DMS153 (cell line): ENCODE data around the gene CSPG4.
"Not testable (repeated sequence)": the region's sequence is repeated elsewhere in the genome, so short reads cannot be mapped to it uniquely, and the experiment has no call there.

Experiments used
- DNase-seq: peaks from one replicate; lab custom pipeline; 2025; lab: John Stamatoyannopoulos, UW

The CSPG4 gene

DNA sequence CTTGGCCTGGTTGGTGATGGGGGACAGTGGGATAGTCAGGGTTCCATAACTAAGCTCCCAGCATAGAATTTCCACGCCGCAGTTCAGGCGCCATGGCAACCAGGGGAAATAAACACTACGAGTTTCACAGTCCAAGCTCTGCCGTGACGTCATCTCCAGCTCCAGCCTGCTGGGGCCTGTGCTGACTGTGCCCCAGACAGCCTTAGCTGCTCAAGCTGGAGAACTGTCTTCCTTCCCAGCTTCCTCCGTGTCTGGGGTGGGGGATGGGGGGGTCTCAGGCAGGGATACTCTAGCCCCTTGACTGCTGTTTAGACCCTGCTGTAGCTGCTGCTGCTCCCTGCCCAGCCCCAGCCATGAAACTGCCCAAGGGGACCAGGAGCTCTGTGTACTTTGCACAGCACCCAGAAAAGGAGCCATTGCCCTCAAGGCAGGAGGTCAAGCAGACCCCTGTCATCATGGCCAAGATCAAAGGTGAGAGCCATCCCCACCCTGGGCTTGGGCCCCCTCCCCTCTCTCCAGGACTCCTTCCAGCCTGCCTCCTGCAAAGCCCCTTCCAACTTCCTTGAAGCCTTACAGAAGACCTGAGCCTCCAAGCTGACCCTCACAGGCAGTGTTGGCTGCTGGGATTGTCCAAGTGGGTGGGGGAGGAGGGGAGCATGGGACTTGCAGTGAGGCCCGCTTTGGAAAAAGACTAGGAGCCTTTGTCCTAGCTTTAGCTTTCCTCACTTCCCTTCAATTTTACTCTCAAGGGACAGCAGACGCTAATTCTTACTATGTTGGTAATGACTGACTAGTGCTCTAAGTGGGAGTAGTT, 11.4 kb upstream of the CSPG4 start:
- DNase-seq: no peak

DNA sequence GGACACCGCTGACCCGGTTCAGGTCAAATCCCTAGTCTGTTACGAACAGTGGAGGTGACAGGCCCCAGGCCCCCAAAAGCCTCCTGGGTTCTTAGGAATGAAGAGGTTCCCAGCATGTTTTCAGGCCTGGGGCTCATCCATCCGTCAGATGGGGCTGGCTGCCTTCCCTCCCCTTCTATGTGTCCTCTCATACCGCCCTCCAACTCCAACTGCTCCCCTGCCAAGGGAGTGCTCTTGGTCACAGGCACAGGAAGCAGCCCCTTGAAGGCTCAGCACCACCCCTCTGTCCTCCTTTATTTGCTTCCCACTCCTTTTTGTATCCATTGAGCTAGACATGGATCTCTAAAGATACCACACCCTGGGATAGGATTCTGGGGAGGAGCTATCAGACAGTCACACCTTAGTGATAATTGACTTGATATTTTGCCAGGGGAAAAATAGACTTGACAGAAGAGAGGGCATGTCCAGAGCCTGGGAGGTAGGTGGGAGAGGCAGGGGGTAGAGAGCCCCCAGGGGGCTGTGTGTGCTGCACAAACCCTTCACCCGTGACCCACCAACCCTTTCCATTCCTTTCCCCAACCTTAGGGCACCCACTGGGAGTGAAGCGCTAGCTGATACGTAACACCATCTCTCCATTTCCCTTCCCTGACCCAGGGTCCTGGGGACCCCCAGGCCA, 10.7 kb upstream of the CSPG4 start:
- DNase-seq: no peak

DNA sequence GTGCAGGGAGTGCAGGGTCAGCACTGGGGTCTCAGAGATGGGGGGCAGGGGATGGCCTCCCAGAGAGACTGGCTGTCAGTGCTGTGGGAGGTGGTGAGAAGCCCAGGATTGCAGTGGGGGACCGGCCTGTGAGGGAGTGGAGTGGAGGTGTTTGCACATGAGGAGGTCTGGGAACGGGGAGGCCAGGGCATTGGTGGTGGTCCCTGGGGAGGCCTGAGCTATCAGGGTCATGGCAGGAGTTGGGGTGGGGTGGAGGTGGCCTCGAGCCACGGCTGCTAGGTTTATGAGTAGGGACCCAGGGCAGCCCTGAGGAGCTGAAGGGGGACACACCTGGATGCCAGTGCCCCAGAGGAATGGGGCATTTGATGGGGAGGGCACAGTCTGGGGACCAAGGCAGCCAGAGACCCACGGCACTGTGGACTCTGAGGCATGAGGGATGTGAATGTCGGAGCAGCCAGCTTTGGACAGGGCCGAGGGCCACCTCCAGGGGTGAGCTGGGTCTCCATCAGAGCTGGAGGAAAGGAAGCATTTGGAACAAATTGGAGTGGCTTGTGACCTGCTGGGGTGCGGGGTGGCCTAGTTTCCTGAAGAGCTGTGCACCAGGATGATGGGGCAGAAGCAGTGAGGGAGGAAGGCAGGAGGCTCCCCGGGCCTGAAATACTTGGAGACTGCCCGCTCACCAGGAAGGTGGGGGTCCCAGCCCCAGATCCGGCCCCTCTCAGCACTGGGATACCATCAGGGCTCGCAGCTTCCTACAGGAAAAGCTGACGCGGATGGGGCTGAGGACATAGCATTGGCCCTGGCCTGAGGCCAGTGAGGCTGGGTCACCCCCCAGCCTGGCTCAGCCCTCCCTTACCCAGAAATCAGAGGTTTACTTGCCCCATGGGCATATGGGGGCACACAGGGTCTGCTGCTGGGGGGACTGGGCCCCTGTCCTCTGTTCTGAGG, 9.5 kb upstream of the CSPG4 start:
- DNase-seq: no peak

DNA sequence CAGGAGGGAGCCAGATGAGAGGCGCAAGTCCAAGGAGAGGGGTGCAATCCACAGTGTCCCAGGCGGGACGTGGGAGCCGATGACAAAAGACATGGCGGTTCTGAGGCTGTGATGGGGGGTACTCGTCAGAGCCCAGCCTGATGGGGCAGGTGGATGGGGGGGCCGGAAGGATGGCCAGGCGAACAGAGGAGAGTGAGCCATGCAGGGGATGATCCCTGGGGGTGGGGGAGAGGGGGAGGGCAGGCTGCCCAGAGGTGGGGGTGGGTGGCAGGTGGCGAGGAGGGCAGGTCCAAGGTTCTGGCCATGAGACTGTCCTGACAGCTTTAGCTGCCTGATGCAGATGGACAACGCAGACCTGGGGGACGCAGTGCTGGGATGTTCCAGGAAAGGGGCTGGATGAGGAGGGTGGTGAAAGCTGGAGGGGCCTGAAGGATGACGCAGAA, 8.9 kb upstream of the CSPG4 start:
- DNase-seq: no peak

DNA sequence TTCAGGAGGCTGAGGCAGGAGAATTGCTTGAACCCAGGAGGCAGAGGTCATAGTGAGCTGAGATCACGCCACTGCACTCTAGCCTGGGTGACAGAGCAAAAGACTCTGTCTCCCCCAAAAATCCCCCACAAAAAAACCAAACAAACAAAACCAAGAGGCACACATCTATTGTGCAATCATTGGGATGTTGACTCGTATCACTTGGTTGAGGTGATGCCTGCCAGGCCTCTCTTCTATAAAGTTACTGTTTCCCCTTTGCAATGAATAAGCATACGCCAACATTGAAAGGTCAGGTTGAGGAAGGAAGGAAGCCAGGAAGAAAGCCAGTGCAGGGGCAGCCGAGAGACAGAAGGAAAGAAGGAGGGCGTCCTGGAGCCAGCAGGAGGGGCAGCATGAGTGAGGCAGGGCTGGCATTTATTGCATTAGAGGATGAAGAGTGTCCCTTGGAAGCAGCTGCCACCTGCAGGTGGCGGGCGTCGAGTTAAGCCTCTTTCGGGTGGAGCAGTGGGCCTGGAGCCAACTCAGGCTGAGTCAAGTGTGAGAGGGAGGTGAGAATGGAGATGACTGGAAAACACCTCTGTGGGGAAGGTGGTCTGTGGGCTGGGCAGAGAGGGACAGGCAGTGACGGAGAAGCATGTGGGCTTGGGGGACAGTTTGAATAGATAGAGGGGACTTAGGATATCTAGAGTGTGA, 8.3 kb upstream of the CSPG4 start:
- DNase-seq: peak; percentile 52

DNA sequence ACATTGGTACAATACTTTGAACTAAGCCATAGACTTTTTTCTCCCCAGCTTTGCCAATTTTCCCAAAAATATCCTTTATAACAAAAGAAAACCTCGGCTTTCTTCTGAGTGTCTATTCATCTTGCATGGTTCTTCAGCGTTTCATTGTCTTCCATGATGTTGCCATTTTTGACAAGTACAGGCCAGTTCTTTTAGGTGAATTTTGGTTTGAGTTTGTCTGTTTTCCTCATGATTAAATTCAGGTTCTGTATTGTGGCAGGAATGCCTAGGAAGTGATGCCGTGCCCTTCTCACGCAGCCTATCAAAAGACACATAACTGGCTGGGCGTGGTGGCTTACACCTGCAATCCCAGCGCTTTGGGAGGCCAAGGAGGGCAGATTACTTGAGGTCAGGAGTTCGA, 7.6 kb upstream of the CSPG4 start:
- DNase-seq: no peak

DNA sequence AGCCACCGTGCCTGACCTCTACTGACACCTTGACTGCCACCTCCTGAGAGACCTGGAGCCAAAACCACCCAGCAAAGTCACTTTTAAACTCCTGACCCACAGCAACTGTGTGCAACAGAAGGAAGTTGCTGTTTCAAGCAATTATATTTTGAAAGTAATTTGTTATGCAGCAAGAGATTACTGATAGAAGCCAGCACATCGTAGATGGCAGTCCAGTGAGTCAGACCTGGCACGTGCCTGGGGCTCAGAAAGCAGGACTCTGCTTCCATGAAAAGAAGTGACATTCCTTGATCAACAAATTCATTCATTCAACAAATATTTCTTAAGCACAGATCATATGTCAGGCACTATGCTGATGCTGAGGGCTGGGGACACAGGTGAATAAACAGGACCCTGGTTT, 5.7 kb upstream of the CSPG4 start:
- DNase-seq: no peak

DNA sequence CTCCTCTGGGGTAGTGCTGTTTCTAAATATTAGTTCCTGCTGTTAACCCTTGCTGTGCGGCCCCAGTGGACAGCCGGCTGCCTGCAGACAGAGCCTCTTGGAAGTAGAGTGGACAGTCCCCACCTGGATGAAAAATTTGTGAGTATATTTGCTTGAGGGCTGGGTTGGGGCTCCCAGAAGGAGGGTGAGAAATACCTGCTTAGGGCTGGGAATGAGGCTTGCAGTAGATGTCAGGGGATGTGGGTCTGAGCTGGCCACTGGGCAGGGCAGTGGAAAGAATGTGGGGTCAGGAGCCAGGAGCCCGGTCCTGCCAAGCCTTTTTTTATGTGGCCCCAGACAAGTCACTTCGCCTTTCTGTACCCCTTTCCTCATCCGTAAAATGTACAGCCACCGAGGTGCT, 4.4 kb upstream of the CSPG4 start:
- DNase-seq: not testable (repeated sequence)

DNA sequence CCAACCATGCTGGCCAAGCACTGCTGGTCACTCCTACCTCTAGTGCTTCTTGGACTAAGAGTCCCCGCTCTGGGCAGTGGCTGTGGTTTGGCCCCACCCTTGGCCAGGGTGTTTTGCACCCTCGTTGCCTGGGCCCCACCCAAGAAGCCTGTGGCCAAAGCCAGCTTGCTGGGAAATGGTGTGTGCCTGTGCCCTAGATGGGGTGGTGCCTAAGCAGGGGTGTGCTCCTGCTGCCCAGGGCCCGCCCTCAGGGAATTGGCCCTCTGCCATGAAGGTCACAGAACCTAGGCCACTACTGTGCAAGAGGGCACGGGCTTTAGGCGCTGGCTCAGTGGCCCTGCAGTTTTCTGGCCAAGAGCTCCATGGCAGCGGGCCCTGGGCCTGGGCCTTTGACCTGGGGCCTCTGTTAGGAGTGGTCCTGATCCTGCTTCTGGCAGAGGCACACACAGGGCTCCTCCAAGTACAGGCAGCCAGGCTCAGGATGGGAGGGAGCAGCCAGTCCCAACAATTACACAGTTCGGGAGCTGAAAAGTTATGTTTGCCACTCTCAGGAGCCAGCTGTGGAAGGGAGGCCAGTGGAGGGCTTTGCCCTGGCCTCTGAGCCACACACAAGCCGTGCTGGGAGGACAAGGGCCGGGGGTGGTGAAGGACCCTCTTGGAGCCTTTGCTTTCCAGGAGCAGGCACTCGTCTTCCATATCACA, 3.8 kb upstream of the CSPG4 start:
- not testable (repeated sequence) for DNase-seq

DNA sequence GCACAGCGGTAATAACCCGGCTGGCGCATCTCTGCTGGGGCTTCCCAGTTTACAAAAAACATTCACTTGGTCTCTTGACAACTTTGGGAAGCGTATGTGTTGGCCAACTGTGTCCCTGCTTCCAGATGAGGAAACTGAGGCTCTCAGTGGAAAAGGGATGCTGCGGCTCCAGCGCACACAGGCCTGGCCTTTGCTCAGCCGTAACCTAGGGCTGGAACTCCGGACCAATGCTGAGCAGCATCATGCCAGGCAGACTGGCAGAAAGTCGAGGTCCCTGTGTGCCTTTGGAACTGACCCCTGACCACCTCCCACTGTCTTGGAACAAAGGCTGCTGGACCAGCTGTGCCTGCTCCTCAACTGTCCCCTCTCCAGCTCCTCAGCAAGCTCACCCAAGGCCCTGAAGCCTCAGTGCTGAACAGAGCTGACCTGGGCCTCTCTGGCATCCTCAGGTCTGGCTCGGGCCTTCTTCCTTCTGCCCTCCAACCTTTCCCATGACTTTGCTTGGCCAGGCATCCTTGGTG, 2.7 kb upstream of the CSPG4 start:
- DNase-seq: not testable (repeated sequence)

DNA sequence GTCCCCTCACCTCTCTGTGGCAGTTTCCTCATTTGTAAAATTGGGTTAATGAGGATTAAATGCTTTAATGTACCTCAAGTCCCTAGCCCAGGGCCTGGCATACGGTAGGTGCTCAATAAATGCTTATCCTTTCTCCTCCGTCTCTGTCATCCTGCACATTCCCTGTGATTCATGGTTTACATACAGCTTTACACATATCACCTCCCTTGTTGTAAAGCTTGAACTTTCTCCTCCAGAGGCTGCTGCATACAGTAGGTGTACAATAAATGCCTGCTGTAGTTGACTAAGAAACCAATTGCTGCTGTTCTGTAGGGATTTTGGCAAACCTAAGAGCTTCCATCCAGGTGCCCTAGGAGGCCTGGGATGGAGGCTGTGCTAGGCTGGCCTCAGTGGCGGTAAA, 1.5 kb upstream of the CSPG4 start:
- no peak for DNase-seq

DNA sequence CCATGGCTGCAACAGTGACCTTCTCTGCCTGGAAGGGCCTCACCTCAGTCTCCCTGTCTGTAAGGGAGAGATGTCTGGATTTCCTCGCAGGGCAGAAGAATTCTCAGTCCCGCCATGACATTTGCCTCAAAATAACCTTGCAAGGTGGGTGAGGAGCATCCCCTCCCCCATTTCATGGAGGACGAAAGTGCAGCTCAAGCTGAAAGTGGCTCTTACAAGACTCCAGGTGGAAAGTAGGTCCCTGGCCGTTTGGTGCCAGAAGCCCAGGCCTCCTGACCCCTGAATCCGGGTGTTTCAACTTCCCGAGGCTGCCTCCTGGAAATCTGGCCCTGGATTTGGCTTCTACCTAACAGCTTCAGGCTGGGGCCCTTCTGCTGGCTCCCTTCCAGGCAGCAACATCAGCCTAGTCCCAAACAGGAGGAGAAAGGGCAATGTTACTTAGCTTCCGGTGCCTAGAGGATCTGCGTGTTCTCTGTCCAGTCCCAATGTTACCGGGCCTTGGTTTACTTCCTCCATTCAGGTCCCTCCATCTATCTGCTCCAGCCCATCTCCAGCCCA, 769 bp upstream of the CSPG4 start:
- DNase-seq: no peak

DNA sequence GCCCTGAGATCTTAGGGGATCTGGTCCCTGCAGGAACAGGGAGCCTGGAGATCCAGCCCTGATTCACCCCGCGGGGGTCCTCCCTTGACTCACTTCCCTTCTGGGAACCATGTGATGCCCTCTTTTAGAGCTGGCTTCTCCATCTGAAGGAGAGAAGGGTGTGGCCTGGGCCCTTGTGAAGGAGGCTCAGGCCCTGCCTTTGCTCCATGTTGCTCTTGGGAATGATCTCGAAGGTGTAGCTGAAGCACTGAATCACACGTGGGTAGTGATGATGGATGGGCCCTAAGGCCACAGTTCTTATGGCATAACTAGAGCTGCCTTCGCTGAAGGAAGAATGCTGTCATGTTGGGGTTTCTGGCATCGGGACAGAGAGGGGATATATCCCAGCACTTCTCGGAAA, 1.2 kb downstream of the CSPG4 start:
- DNase-seq: not testable (repeated sequence)

DNA sequence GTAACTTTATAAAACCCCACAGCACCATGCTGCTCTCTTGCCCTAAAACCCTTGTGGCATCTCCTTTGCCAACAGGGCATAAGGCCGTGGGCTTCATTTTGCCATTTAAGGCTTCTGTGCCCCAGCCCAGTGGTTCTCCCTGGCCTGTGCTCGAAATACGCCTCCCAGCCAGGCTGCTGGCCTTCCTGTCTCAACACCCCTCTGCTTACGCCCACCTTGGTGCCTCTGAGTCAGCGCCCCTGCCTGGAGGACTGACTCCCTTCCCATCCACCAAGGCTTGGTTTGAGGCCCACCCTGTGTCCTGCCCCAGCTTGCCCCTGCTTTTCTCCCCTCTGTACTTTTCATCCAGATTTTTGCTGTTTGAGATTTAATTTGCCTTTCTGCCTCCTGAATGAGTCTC, 1.8 kb downstream of the CSPG4 start:
- DNase-seq: not testable (repeated sequence)

DNA sequence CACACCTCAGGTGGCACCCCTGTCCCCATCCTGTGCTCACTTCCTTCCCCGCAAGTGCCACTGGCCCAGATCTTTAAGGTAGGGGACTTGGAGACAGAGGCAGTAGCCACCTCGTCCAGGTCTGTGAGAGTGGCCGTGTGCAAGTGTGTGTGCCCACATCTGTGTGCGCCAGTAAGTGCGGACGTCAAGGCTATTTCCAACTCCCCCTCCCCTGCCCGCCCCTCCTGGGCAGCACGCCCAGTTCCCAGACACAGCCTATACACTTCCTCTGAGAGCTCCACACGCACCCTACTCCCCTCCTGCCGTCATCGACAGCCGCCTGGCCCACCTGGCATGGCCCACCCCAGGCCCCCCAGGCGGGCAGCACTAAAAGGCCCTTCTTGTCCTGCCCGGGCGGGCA, 3.2 kb downstream of the CSPG4 start:
- DNase-seq: not testable (repeated sequence)

DNA sequence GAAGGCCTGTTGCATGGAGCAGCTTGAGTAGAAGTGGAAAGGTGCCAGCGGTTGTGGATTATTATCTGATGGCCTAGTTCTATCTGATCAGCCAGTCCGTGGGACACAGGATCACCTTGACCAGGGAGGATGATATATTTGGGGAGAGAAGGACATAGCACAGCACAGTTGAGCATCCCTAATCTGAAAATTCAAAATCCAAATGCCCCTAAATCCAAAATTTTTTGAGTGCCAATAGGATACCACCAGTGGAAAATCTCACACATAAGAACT, 6.0 kb downstream of the CSPG4 start:
- DNase-seq: no peak

DNA sequence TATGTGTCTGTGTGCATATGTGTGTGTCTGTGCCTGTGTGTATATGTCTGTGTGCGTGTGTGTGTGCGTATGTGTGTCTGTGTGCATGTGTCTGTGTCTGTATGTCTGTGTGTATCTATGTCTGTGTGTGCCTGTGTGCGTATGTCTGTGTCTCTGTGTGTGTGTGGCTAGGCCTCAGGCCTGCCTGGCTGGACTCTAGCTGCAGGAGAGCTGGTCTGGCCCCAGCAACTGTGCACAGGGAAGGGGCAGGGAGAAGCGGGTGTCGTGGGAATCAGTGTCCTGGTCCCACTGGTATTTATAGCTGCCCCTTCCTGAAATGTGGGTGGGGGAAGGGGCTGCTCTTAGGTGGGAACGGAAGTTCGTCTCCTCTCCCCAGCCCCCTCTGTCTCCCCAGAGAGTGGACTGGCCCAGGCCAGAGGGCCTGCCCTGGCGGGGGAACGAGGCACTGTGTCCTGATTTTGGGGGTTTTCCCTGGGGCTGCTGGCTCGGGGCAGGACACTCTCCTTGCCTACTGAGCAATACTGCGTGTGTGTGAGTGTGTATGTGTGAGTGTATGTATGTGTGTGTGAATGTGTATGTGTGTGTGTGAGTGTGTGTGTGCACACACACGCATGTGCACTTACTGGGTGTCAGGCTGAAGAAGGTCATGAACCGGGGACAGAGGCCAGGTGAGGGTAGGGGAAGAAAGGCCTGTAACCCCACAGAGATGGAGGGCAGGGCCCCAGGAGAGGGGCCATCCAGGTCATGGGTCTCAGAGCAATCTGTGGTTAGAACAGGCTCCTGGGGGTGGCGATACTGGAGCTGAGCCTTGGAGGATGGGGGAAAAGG, 6.6 kb downstream of the CSPG4 start:
- no peak for DNase-seq

DNA sequence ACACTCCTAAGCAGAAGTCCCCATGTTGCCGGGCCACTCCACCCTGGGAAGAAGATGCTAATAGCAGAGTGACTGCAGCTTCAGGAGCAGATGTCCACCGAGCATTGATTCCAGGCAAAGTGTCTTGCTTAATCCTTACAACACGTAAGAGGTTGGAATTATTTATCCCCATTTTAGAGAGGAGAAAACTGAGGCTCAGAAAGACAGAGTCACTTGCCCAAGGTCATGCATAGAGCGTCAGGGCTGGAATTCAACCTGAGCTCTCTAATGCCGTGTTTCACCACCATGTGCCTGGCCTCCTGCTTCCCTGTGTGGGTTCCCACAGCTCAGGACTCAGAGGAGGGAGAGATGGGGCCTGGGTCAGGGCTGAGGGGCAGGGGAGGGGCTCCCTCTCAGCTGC, 7.3 kb downstream of the CSPG4 start:
- not testable (repeated sequence) for DNase-seq

DNA sequence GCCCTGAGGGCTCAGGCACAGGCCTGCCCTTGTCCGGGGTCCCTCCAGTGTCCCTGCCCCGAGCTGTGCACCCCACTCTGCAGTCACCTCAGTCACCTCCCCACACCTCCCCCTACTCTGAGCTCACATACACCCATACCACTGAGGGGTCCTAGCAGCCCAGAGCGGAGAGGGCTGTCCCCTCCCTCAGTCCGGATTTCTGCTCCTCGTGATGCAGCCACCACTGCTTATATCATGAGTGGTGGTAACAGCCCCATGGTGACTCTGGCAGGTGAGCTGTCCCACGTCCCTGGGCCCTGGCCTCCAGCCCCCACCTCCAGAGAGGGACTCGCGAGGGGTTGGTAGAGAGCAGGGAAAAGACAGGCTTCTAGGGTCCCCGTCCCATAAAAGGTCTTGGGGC, 8.0 kb downstream of the CSPG4 start:
- DNase-seq: no peak

DNA sequence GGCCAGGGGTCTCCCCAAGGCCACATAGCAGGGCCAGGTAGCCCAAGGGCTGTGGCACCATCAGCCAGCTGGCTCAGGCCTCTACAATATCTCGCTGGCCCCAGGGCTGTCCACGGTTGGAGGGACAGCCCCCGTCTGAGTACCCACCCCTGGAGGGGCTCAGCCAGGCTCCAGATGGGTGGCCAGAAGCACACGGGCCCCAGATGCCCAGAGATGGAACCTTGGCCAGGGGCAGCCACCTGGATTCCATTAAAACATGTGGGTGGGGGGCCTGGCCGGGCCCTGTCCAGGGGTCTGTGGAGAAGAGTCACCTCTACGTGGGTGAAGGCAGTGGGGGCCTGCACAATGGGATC, 8.4 kb downstream of the CSPG4 start:
- no peak for DNase-seq
